Limb (tissue), 2 donors: ENCODE measurements around the gene PLEKHM2.

ENCODE experiments used
- DNase-seq, 2 donors: peaks; one replicate each; pipeline ENCODE4 v3.0.0-alpha.2; 2016; ENCODE audit errors: extremely low spot score in 2 of 2

PLEKHM2 gene

DNA sequence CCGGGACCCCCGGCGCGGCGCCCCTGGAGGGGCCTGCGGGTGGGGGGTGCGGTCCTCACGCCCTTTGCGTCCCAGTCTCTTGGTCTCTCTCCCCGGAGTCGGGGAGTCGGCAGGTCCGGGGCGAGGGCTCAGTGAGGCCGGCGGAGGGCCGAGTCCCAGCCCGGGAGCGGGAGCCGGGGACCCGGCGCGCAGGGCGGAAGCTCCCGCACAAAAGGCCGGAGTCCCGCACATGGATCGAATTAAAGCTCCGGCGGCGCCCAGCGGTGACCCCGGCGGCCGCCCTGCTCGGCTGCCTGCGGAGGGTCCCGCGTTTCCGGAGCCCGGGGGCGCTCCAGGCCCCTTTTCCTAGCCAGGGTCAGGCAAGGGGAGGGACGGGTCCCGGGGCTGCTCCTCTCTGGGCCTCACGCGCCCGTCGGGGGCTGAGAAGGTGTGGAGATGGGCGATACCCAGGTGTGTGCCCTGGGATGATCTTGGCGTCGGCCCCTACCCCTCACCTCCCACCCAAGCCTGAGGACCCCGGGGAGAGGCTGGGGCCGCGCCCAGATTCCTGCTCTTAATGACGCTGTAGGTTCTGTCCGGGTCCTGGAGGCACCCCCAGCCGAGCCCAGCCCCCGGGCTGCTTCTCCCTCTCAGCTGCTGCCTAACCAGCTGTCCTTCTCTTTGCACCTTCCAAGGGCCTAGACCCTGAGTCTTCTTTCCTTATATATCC lies 75.0 kb downstream of the PLEKHM2 start:
- DNase-seq = peak in 1 of 2 donors; percentile 64

GRCh38 chr1:15760520-15761211 lies 76.5 kb downstream of the PLEKHM2 start:
- peak in 1 of 2 donors; percentile 58 for DNase-seq

DNA sequence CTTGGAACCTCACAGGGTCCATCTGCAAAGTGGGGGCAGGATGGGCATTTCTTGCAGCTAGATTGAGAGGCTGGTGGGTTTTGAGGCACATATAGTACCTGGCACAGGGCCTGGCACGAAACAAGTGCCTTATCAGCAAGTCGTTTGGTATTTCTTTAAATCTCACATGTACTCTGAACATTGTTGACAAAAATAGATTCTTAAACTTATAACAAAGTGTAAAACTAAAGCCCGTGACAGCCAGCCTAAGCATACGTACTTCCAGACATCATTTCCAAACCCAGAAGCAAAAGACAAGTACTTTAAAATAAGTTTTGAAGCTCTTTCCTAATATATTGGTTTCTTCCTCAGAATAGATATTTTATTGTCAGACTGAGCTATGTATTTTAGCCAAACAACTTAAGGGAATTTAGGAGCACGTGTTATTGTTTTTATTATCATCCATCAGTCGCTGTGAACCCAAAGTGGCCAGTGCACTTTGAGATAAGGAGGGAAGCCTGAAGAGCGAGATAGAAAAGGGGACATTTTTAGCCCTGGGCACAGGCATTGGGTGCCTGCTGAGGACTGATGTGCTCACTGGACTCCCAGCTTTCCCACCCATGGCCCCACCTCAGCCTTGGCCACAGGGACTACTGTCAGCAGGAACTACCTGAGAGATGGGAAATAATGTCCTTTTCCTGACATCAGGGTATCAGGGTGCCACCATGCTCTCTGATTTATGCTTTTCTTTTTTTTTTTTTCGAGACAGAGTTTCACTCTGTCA lies 77.4 kb downstream of the PLEKHM2 start:
- no peak for DNase-seq

DNA sequence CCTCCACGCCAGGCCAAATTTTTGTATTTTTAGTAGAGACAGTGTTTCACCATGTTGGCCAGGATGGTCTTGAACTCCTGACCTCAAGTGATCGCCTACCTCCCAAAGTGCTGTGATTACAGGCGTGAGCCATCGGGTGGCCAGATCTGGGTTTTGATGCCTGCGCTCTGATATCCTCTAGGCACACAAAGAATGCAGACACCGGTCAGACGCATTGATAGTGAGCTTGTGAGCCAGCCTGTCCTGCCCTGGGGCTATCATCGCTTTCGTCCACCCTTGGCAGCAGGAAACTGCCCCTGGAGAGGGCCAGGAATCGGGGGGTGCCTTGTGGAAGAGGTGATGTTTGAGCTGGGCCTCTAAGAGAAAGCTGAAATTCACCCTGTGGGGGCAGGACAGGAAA lies 78.4 kb downstream of the PLEKHM2 start:
- DNase-seq = no peak

DNA sequence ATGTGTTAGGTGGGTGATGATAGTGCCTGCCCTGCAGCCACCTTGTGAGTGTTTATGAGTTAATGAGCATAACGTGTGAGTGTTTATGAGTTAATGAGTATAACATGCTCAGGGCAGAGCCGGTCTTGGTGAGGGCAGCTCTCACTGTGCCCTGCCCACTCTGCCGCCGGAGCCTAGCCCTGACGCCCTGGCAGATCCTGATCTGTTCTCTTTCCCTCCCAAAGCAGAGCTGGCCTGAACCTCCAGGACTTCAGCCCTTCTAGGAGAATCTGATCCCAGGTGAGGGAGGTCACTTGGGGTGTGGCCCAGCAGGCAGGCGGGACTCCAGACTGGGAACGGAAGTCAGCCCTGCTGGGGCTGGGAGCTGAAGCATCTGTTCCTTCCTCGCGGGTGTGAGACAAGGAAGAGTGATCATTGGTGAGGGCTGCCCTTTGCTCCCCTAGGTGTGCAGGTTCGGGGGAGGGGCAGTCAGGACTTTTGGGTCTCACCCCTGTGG lies 80.2 kb downstream of the PLEKHM2 start:
- DNase-seq = no peak

DNA sequence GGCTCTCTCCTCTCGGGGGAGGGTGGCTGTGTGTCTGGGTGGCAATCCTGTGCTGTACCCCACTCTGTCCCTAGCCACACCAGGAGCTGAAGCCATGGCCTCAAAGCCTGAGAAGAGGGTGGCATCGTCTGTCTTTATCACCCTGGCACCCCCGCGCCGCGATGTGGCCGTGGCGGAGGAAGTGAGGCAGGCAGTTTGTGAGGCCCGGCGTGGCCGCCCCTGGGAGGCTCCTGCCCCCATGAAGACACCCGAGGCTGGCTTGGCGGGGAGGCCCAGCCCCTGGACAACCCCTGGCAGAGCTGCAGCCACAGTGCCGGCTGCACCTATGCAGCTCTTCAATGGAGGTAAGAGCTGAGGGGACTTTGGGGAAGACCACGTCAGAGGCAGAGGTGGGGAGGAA lies 80.8 kb downstream of the PLEKHM2 start:
- DNase-seq = no peak

DNA sequence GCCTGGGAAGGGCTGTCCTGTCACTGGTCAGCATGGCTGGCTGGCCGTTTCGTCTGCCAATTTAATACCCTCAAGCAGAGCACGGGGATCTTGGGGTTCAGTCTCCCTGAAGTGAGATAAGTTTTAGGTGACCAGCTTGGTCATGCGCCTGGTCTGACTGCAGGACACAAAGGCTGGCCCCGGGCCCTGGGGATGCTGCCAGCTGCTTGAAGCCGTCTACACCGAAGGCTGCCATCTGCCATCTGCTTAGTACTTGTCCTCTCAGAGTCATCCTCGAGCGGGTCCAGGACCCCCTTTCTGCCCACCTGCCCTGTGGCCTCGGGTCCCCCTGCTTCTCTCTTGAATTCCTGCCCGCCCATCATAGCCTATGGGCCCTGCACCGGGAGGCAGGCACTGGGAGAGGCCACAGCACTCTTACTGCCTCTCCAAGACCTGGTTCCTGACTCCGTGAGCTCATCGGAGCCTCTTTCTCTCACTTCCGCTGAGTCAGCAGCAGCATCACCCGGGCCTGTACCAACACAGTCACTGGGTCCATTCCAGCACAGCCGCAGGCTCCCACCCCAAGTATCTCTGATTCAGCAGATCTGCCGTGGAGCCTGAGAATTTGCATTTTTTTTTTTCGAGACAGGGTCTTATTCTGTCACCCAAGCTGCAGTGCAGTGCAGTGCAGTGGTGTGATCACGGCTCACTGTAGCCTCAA lies 81.5 kb downstream of the PLEKHM2 start:
- DNase-seq = no peak

DNA sequence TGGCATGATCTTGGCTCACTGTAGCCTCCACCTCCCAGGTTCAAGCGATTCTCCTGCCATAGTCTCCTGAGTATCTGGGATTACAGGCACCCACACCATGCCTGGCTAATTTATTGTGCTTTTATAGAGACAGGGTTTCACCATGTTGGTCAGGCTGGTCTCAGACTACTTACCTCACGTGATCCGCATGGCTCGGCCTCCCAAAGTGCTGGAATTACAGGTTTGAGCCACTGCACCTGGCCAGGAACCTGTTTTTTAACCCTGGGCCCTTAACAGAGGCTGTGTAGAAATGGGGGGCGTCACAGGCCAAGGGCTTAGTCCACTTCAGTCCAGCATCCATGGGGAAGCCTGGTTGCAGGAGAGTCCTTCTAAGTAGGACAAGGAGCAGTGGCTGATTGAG lies 83.8 kb downstream of the PLEKHM2 start:
- no peak for DNase-seq

- no peak for DNase-seq
Measured at GRCh38 chr1:15768388-15768787, 84.3 kb downstream of the PLEKHM2 start.

- DNase-seq = no peak
Measured at GRCh38 chr1:15770313-15770962, 86.3 kb downstream of the PLEKHM2 start.

GRCh38 chr1:15771836-15772515 lies 87.9 kb downstream of the PLEKHM2 start:
- DNase-seq = no peak

GRCh38 chr1:15775706-15776105 lies 91.6 kb downstream of the PLEKHM2 start:
- no peak for DNase-seq

- DNase-seq = no peak
Measured at GRCh38 chr1:15777909-15778707, 94.0 kb downstream of the PLEKHM2 start.
